ENCODE measurements around the gene RNF135.
"Not testable (repeated sequence)": the region's sequence is repeated elsewhere in the genome, so short reads cannot be mapped to it uniquely, and the experiment has no call there.

Gene RNF135, protein sequence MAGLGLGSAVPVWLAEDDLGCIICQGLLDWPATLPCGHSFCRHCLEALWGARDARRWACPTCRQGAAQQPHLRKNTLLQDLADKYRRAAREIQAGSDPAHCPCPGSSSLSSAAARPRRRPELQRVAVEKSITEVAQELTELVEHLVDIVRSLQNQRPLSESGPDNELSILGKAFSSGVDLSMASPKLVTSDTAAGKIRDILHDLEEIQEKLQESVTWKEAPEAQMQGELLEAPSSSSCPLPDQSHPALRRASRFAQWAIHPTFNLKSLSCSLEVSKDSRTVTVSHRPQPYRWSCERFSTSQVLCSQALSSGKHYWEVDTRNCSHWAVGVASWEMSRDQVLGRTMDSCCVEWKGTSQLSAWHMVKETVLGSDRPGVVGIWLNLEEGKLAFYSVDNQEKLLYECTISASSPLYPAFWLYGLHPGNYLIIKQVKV

DNA sequence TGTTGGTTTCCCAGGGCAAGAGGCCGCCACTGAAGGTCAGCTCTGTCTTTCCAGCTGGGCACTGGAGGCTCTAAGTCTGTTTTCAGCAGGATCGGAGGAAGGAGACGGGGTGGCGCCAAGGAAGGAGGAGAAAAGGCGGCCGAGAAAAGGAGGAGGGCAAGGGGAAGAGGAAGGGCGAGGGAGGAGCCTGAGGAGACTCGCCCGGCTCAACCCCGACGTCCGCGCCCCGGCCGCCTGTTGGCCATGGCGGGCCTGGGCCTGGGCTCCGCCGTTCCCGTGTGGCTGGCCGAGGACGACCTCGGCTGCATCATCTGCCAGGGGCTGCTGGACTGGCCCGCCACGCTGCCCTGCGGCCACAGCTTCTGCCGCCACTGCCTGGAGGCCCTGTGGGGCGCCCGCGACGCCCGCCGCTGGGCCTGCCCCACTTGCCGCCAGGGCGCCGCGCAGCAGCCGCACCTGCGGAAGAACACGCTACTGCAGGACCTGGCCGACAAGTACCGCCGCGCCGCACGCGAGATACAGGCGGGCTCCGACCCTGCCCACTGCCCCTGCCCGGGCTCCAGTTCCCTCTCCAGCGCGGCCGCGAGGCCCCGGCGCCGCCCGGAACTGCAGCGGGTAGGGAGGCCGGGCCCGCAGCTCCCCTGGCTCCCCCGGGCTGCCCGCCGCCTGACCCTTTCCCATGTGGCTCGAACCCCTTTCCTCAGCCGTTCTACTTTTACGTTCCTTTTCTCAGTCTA, at the start of gene RNF135:
Gene RNF135, plus strand, starts transcription at position 209 of the 737 bp plus-strand sequence. Its CDS starts 35 bp downstream, at position 244.
- DNase-seq (ENCODE audit: low spot score) = peak; percentile 95

DNA sequence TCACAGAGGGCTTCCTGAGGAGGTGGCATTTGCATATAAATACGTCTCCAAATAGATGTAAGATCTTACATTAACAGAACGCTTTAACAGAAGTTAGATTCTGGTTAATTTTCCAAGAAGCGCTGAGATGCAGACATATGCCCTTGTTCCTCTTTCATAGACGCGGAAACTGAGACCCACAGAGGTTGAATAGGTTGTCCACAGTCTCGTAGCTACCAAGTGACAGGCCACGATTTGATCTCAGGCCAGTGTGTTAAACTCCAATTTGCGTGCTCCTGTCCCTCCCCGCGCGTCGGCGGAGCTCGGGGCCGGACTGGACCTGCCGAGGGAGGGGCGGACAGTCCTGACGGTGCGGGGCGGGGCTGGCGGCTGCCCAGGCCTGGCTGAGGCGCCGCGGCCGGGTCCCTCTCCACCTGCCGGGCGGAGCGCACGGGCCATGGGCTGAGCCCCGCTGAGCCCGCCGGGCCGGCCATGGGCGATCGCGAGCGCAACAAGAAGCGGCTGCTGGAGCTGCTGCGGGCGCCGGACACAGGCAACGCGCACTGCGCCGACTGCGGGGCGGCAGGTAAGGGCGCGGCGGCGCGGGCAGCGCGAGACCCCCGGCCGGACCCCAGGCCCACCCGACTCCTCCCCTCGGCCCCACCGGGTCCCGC, 49.2 kb upstream of the RNF135 start, which contains the start of gene ADAP2:
Gene ADAP2, plus strand, starts transcription at position 402 of the 653 bp plus-strand sequence. Its CDS starts 70 bp downstream, at position 472.
- peak; percentile 77 for DNase-seq (ENCODE audit: low spot score)

DNA sequence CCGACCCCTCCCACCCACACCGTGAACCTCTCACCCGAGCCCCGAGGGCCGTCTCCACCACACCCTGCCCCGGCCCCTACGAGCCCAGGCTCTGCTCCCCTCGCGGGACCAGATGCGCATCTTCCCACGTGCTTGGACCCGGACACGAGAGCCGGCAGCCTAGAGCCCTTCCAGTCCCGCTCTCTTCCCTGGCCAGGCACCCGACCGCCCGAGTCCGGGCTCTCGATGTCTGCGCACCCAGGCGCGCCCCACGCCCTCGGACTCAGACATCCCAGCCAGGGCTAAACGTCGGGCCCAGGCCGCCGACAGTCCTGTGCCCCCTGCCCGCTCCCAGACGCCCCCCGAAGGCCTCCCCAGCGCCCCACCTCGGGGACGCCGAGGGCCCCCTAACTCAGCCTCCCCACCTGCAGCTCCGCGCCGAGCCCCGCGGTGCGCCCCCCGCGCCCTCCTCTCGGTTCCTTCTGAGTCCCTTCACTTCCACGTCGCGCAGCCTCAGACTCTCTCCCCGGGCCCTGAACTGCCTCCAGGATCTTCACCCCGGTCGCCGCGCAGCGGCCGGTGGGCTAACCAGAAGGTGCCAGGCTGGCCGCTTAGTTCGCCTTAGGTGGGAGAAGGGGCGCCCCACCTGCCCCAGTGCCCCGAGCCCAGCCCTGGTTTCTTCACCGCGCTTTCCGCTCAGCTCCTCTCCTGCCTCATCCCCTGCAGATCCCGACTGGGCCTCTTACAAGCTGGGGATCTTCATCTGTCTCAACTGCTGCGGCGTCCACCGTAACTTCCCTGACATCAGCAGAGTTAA, 48.4 kb upstream of the RNF135 start:
- DNase-seq (ENCODE audit: low spot score) = peak; percentile 74

DNA sequence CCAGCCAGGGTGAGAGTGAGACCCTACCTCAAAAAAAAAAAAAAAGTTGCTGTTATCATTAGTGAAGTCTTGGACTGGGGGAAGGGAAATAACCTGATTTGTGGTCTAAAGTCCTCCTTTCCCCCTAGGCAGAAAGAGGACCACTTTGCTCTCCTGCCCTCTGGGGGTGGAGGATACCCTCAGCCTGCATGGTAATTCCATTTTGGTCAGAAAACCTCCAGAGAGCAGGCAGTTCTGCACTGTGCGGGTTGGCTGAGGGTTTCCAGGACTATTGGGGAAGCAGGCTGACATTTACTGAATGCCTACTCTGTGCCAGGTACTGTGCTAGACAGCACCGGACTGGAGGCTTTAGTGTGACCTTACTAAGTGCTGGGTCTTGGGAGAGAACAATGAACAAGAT, 46.5 kb upstream of the RNF135 start:
- peak; percentile 43 for DNase-seq (ENCODE audit: low spot score)

DNA sequence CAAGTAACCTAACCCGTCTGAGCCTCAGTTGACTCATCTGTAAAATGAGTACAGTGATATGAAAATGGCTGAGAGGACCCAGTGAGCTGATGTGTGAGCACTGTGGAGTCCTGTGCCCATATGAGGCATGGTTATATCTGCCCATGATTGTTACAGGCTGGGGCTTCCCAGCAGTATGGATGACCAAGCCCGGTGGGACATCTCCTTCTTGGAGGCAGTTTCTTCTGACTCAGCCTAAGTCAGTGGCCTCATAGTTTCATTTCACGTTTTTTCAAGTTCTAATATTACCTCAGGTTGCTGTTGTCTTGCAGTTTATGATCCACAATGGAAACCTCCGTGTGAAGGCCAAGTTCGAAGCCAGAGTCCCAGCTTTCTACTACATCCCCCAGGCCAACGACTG, 44.3 kb upstream of the RNF135 start:
- no peak for DNase-seq (ENCODE audit: low spot score)

DNA sequence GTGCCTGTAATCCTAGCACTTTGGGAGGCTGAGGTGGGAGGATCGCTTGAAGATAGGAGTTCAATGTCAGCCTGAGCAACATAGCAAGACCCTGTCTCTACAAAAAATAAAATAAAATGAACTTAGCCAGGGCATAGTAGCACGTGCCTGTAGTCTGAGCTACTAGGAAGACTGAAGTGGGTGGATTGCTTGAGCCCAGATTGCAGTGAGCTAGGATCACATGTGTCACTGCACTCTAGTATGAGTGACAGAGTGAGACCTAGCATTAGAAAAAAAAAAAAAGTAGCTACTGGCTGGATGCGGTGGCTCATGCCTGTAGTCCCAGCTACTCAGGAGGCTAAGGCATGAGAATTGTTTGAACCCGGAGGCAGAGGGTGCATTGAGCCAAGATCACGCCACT, 43.1 kb upstream of the RNF135 start:
- no peak for DNase-seq (ENCODE audit: low spot score)

DNA sequence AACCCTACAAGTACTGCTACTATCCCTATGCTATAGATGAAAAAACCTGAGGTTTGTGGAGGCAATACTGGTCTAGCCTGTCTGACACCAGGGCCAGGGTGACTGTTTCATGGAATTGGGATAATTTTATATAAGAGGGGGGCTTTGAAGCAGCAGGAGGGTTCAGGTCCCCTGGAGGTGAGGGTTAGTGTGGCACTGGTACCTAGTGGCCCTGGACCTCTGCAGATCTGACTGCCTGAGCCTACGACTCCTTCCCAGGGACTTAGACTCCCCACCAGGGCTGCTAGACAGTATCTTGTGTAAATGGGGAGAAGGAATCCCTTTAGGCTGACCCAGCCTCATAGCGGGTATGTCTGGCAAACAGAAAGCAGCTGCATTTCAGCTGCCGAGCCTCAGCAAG, 42.3 kb upstream of the RNF135 start:
- DNase-seq (ENCODE audit: low spot score) = peak; percentile 38

DNA sequence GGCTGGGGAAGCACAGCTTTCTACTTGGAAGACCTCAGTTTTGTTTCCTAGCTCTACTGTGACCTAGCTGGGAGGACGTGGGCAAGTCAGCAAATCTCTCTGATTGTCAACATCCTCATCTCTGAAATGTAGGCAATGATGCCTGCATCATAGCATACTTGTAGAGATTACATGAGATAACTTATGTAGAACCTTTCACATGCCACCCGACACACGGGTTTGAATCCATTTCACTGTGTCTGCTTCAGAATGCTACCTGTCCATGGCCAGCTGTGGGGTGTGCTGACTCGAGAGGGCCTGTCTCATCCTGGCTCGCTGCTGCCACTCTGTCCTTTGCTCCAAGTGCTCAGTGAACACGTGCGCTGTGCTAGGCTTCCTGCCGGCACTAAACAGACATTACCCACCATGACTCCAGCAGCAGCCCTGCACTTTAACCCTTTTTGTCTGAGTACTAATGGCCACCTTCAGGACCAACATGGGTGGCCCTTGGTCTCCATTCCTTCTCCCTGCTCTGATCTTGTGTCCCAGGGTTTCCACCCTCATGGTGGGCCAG, 41.7 kb upstream of the RNF135 start:
- DNase-seq (ENCODE audit: low spot score) = peak; percentile 37

DNA sequence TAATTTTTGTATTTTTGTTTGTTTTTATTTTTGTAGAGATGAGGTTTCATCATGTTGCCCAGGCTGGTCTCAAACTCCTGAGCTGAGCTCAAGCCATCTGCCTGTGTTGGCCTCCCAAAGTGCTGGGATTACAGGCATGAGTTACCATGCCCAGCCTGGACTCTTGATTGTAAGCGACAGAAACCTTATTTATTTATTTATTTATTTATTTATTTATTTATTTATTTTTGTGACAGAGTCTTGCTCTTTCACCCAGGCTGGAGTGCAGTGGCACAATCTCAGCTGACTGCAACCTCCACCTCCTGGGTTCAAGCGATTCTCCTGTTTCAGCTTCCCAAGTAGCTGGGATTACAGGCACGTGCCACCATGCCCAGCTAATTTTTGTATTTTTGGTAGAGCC, 41.0 kb upstream of the RNF135 start:
- DNase-seq (ENCODE audit: low spot score) = not testable (repeated sequence)

DNA sequence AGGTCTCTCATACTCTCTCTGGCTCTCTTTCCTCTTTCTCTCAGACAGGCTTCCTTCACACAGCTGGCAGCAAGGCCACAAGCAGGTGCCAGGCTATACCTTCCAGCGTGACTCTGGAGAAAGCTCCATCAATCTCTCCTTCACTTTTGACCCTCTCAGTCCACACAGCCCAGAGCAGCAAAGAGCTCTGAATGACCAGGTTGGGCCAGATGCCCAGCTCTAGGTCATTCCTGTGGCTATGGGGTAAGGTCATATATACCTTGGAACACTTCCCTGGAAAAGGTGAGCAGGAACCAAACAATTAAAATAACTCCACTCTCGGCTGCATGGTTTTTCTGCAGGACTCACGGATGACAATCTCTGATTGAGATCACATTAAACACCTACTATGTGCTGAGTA, 40.3 kb upstream of the RNF135 start:
- peak; percentile 27 for DNase-seq (ENCODE audit: low spot score)

DNA sequence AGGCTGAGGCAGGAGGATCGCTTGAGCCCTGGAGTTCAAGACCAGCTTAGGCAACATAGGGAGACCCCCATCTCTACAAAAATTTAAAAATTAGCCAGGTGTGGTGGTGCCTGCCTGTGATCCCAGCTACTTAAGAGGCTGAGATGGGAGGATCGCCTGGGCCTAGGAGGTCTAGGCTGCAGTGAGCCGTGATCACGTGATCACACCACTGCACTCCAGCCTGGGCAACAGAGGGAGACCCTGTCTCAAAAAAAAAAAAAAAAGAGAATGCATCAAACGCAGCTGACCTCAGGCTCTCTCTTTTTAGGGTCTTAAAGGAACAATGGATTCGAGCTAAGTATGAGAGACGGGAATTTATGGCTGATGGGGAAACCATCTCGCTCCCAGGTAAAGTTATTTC, 39.3 kb upstream of the RNF135 start:
- DNase-seq (ENCODE audit: low spot score) = not testable (repeated sequence)

DNA sequence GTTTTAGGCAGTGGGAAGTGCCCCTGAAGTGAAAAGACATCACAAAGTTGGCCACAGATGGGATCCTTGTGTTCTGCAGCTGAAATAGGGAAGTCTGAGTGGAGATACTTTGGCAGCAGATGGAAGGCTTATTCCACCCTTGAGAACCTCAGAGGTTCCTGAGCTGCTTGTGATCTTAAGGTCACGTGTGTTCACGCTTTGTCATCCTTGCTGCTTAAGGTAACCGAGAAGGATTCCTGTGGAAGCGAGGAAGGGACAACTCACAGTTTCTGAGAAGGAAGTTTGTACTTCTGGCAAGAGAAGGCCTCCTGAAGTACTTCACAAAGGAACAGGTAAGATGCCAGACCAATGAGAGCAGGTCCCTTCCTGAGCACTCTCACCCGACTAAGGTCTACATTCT, 36.9 kb upstream of the RNF135 start:
- DNase-seq (ENCODE audit: low spot score) = no peak

DNA sequence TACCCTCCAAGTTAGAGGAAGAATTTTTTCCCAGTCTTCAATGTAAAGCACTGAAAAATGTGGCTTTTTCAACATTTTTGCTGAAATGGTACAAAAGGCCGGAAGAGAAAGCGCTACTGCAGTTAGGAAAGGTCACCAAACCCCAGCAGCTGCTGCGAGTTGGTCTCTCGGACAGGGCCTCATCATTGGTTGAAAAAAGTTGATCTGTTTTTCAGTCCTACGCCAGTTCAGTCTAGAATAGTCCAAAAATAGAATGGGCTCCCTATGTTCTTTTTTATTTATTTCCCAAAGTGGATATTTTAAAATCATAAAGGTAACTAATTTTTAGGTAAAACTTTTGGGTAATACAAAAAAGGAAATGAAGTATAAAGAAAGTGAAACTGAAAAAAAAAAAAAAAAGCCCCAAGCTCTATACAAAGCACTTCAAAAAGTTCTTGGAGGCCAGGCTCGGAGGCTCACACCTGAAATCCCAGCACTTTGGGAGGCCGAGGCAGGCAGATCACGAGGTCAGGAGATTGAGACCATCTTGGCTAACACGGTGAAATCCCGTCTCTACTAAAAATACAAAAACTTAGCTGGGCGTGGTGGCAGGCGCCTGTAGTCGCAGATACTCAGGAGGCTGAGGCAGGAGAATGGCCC, 31.7 kb upstream of the RNF135 start:
- DNase-seq (ENCODE audit: low spot score) = no peak

DNA sequence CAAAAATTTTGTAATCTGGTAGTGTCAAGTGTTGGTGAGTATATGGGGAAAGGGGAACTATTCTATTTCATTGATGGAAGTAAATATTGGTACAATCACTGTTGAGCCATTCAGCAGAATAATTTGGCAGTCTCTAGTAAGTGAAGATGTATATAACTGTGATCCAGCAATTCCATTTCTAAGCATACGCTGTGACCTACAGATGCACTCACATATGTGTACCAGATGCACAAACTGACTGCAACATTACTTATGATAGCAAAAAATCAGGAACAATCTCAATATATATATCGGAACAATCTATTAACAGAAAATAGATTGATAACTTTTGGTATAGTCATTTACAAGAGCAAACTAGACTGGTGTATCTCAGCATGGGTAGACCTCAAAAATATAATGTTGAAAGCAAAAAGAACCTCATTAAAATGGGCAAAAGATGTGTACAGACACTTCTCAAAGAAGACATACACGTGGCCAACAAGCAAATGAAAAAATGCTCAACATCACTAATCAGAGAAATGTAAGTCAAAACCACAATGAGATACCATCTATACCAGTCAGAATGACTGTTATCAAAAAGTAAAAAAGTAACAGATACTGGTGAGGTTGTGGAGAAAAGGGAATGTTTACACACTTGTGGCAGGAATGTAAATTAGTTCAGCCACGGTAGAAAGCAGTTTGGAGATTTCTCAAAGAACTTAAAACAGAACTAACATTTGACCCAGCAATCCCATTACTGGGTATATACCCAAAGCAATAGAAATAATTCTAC, 28.3 kb upstream of the RNF135 start:
- no peak for DNase-seq (ENCODE audit: low spot score)

DNA sequence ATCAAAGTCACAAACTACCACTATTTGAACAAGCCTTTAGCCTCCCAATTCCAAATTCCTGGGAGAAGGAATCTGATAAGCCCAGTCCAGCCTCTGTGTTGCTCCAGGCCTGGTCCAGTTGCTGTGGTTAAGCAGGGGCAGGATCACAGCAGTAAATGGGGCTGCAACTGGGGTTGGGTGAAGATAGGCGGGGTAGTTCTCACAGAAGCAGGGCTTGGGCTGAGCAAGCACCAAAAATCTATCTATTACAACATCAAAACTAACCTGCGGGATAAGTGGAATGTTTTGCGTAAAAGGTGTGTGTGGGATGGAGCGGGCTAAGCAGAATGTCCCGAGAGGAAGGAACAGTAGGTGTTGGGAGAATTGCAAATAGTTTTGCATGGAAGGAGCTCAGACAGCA, 23.0 kb upstream of the RNF135 start:
- peak; percentile 33 for DNase-seq (ENCODE audit: low spot score)

DNA sequence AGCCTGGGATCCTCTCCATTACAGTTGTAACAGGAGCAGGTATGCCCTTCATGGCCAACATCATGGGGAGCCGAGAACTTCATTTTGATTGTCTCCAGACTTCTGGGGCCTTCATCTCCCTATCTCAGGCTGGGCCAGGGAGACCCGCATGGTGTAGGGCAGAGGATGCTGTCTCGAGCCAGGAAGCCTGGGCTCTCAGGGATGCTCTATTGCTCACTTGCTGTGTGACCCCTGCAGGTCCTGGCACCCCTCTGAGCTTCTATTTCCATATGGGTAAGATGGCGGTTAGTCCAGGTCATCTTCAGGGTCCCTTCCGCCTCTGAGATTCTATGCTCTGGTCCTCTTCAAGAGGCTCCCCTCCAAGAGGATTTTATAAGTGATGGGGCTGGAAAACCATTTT, 20.6 kb upstream of the RNF135 start:
- DNase-seq (ENCODE audit: low spot score) = peak; percentile 37

DNA sequence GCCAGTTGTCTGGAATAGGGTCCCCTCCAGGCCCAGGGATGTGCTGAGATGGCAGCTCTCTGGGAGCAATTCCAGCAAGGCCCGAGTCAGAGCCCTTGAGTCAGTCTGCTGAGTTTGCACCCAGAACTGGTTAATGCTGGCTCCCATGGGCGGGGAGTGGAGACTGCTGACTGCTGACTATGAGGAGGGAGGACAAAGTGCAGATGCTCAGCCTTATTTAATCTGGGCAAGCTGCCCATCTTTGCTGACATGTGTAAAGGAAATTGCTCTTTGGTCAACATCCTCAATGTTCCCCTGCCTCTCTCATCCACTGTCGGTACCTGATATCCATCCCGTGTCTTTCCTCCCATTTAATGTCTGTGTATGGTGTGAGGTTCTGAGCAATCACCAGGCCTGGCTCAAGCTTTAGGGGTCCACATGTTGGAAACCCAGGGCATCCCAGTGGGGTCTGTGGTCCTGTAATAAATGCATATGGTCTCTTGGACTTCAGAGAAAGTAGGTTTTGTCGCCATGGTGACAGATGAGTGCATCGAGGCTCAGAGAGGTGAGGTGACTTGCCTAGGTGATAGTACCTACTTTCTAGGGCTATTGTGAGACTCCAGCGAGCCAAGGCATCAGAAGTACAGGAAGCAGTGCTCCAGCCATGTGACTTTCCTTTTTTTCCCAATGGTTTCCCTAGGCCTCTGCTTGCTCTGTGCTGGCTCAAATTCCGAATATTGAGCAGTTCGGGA, 20.0 kb upstream of the RNF135 start:
- peak; percentile 49 for DNase-seq (ENCODE audit: low spot score)

DNA sequence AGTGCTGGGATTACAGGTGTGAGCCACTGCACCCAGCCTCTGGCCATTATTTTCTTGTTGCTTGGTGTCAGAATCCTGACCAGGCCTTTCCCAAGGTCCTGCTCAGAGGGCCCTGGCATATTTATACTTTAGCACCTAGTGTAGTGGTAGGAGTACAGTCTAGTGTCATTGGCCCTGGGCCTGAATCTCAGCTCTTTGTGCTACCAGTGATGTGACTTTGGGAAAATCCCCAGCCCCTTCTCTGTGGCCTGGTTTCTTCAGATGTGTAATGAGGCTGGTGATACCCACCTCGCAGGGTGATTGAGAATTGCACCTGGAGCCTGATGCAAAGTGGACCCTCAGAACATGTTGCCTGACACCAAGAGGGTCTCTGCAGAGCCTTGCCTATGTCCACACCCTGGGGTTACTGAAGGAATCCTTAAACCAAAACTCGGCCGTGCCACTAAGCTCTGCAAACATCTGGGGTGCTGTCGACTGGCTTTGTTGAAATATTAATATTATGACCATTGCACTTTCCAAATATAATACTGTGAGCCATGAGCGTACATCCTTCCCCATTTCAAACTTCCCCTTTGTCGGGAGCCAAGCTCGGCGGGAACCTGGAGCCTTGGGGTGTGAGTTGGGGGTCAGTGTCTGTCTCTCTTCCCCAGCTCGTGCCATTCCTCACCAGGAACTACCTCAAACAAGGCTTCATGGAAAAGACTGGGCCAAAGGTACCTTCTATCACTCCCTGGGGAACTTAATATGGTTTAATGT, 18.0 kb upstream of the RNF135 start:
- peak; percentile 22 for DNase-seq (ENCODE audit: low spot score)
